ENCODE measurements around the gene MED13L. TPM values are rescaled to one million over a fixed set of nuclear protein-coding genes. Genes with fewer than 3 reads are reported as not detected.

MED13L gene
- total and polyA plus RNA-seq, 2 of the 4 experiments (the other 2 are of a cell fraction): 17.9 to 49.1 TPM

- Histone ChIP-seq H2AK9ac (replicated peaks; ENCODE audit: low read depth, low read length, poor library complexity) (no peak overlapping the region), H3K36me3 (ENCODE audit: control insufficient read depth, insufficient read depth, low read length) (no peaks in the 10 kb centered on the region; the same call in 1 of the 2 replicates), H4K8ac (ENCODE audit: low read depth in 2 of 2, low read length in 2 of 2) (no peak overlapping the region), H2BK120ac (ENCODE audit: low read depth, low read length) (no peak overlapping the region), H2BK5ac (ENCODE audit: low read depth, low read length, poor library complexity, severe bottlenecking) (no peak overlapping the region), H4K5ac (ENCODE audit: low read depth, low read length) (no peak overlapping the region), H3K56ac (ENCODE audit: extremely low read depth, insufficient read depth, low read length) (no peak overlapping the region), H3K9me1 (ENCODE audit: insufficient read depth, low read length) (peaks cover 17% of the 10 kb centered on the region), H2AFZ (replicated peaks; ENCODE audit: low read length, poor library complexity) (no peak overlapping the region), H2BK15ac (ENCODE audit: low read depth, low read length) (no peak overlapping the region), H3K4me2 (ENCODE audit: low read depth, low read length) (no peak overlapping the region), H2BK20ac (ENCODE audit: low read depth, low read length) (no peak overlapping the region), H3K14ac (replicated peaks; ENCODE audit: low read depth, low read length) (no peak overlapping the region), H3K4ac (ENCODE audit: low read depth, low read length) (no peak overlapping the region), H3K23ac (ENCODE audit: low read depth, low read length) (no peak overlapping the region), H2AK5ac (ENCODE audit: low read depth, low read length) (no peak overlapping the region), H3K27ac (ENCODE audit: insufficient read depth, low read length) (no peak overlapping the region), H3K9me3 (ENCODE audit: control insufficient read depth, insufficient read depth, low read length) (no peaks in the 10 kb centered on the region), H4K20me1 (ENCODE audit: insufficient read depth, low read length) (peaks cover 80% of the 10 kb centered on the region), H3K4me3 (ENCODE audit: insufficient read depth, low read depth, low read length) (no peak overlapping the region), H3K79me1 (ENCODE audit: low read depth in 1 of 2, low read length in 2 of 2) (peaks cover 15 to 74% of the 10 kb centered on the region in 2 experiments), H3K27me3 (ENCODE audit: control insufficient read depth, insufficient read depth, low read length) (no peaks in the 10 kb centered on the region), H3K9ac (ENCODE audit: low read depth, low read length) (no peak overlapping the region), H3K4me1 (ENCODE audit: control insufficient read depth, insufficient read depth, low read length) (peaks cover 15% of the 10 kb centered on the region), H3K18ac (ENCODE audit: low read depth, low read length) (no peak overlapping the region), H4K91ac (ENCODE audit: insufficient read depth, low read depth, low read length) (no peak overlapping the region)
- intact Hi-C loops (cut with micrococcal nuclease) (no loop called here), in situ Hi-C loops (cut with MboI; ENCODE audit: low sequenced_read_pairs) (no loop called here), dilution Hi-C loops (cut with HindIII; ENCODE audit: low sequenced_read_pairs, unreplicated experiment) (no loop called here)
- no TSS peak for BruUV-seq (replicated peaks)
- TF ChIP-seq CHD1 (IDR thresholded peaks at IDR 0.05; ENCODE audit: low read depth, low read length) (no peak), RFX5 (IDR thresholded peaks at IDR 0.05; ENCODE audit: low read depth, low read length) (no peak), USF2 (IDR thresholded peaks at IDR 0.05; ENCODE audit: low read depth, low read length) (no peak), MAZ (IDR thresholded peaks at IDR 0.05; ENCODE audit: borderline replicate concordance, low read depth, low read length) (no peak)
- ChIA-PET POLR2A (ENCODE audit: unreplicated experiment) (no interaction called here), CTCF (no interaction called here)
- DNase-seq (peak; percentile 67), ATAC-seq (ENCODE audit: low read depth) (peak; percentile 27; the same call in 1 of the 2 replicates)
- WGBS, 2 experiments (ENCODE audit: extremely low coverage in 2 of 2, insufficient read length in 1 of 2): no CpG with 5 or more reads among the region's 1 CpG
Measured at GRCh38 chr12:116200812-116201211, 76.7 kb downstream of the MED13L start.
